Measurements from ENCODE around the gene KNDC1. TPM values are rescaled to one million over a fixed set of nuclear protein-coding genes. Genes with fewer than 3 reads are reported as not detected.
A peak's percentile ranks its signal among the peaks of the same experiment; 100 is the strongest.

Gene KNDC1
- total RNA-seq, 4 donors from 2014 or later = 0.27 to 1.7 TPM; not detected in 2

DNA sequence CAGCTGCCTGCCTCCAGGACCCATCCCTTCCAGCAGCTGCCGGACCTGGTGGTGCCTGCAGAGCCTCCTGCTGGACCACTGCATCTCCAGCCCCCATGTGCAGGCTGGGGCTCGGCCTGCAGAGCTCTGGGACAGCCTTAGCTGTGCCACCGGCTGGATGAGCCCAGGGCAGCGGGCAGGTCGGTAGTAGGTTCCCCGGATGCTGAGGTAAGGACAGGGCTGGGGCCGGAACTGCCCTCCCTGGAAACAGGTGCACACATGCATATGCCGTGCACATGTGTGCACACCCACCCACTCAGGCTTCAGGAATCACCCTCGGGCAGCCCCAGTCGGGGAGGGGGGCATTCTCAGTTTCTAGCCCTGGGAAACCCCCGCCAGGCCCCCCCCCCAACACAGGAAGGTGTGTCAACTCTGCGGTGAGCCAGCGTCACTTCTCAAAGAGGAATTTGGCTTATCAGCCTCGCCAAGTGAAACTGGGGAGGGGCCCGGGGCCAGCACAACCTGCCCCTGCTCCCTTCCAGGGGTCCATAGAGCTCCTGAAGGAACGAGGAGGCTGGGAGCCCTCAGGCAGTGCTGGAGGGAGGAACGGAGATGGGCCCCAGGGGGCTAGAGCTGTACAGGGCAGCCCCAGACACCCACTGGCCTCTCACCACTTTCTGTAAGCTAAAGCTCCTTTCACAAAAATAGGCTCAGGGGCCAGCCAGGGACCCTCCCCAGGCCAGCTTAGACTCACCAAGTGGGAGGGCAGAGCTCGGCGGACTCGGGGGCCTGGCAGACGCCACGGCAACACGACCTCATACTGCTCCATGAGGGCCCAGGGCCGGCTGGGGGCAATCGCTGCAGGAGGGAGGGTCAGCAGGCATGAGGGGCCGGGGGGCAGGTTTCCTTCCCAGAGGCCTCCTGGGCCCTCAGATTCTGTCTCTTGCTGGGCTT lies 115.0 kb downstream of the KNDC1 start:
- Histone ChIP-seq H3K4me3 (peak overlapping the region; percentile 41 to 61 (median 48)), H3K27ac (peak overlapping the region; percentile 42 to 85 (median 58)), H3K4me1 (peaks cover 0 to 51% (median 29%) of the 10 kb centered on the region in 4 donors), H3K36me3 (peaks cover 0 to 11% (median 0%) of the 10 kb centered on the region in 3 donors), H3K9me3 (no peaks in the 10 kb centered on the region), H3K27me3 (peaks cover 0 to 7% of the 10 kb centered on the region in 2 donors)
- peak in 2 of 3 donors; percentile 84 to 87 for DNase-seq
- TF ChIP-seq, protein P1, sequence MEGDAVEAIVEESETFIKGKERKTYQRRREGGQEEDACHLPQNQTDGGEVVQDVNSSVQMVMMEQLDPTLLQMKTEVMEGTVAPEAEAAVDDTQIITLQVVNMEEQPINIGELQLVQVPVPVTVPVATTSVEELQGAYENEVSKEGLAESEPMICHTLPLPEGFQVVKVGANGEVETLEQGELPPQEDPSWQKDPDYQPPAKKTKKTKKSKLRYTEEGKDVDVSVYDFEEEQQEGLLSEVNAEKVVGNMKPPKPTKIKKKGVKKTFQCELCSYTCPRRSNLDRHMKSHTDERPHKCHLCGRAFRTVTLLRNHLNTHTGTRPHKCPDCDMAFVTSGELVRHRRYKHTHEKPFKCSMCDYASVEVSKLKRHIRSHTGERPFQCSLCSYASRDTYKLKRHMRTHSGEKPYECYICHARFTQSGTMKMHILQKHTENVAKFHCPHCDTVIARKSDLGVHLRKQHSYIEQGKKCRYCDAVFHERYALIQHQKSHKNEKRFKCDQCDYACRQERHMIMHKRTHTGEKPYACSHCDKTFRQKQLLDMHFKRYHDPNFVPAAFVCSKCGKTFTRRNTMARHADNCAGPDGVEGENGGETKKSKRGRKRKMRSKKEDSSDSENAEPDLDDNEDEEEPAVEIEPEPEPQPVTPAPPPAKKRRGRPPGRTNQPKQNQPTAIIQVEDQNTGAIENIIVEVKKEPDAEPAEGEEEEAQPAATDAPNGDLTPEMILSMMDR (IDR thresholded peaks at IDR 0.05) = no peak
- TF ChIP-seq POLR2A (IDR thresholded peaks at IDR 0.05) = no peak

DNA sequence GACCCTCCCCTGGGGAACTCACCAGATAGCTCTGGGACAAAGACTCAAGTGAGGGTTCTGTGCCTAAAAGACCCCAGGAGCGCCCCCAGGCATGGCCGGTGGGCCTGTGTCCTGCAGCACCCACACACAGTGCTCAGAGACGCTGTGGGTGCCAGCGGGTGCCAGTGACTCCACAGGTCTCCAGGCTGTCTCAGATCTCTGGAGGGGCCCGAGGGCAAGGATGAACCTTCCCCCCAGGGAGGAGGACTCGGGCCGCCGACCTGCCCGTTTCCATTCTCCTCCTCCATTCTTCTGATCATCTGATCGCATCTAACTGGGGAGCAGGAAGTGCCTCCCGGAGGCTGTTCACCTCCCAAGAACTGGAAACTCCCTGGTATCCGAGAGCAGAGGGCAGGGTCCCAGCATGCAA lies 115.7 kb downstream of the KNDC1 start:
- Histone ChIP-seq H3K36me3 (peaks cover 0 to 18% (median 0%) of the 10 kb centered on the region in 3 donors), H3K27ac (peak overlapping the region; percentile 42 to 85 (median 58)), H3K4me3 (peak overlapping the region; percentile 41 to 61 (median 48))

More for the DNA sequence above, 115.7 kb downstream of the KNDC1 start:
- peak in 1 of 3 donors; percentile 49 for DNase-seq
- TF ChIP-seq, protein P1 (IDR thresholded peaks at IDR 0.05) = peak in 1 of 6 experiments; percentile 17
- no peak for TF ChIP-seq POLR2A (IDR thresholded peaks at IDR 0.05)
- peaks cover 0 to 51% (median 29%) of the 10 kb centered on the region in 4 donors for H3K4me1 ChIP-seq
- H3K9me3 ChIP-seq = no peaks in the 10 kb centered on the region
- H3K27me3 ChIP-seq = peaks cover 0 to 7% of the 10 kb centered on the region in 2 donors

Other genes starting within 250 kb of the KNDC1 start
- not detected for gene CFAP46, start 217.6 kb upstream of the KNDC1 start, total RNA-seq
- gene ADGRA1, start 72.3 kb upstream of the KNDC1 start, total RNA-seq = not detected
- not detected for gene UTF1, start 70.0 kb downstream of the KNDC1 start, total RNA-seq
- under 1 TPM in 1 of 4 donors, not detected in 3; 0.54 TPM for gene VENTX, start 77.6 kb downstream of the KNDC1 start, total RNA-seq
- 10 to 100 TPM in 1 of 4 donors, 1 to 10 TPM in 3; 5.4 to 12.4 (median 6.4) TPM for gene ADAM8, start 116.6 kb downstream of the KNDC1 start, total RNA-seq
- 10 to 100 TPM; 40.1 to 85.0 (median 67.8) TPM for gene TUBGCP2, start 148.7 kb downstream of the KNDC1 start, total RNA-seq
- 10 to 100 TPM; 25.7 to 42.9 (median 30.5) TPM for gene ZNF511, start 148.7 kb downstream of the KNDC1 start, total RNA-seq
- gene CALY, start 176.7 kb downstream of the KNDC1 start, total RNA-seq = 1 to 10 TPM in 2 of 4 donors, under 1 TPM in 1, not detected in 1; 0.88 to 1.6 (median 1.5) TPM
- gene PRAP1, start 187.2 kb downstream of the KNDC1 start, total RNA-seq = 1,000 to 10,000 TPM in 3 of 4 donors, 10 to 100 TPM in 1; 52.8 to 2,204 (median 1,384) TPM
- gene FUOM, start 197.8 kb downstream of the KNDC1 start, total RNA-seq = 100 to 1,000 TPM in 3 of 4 donors, 10 to 100 TPM in 1; 88.3 to 214 (median 163) TPM
- gene ECHS1, start 213.1 kb downstream of the KNDC1 start, total RNA-seq = 100 to 1,000 TPM in 3 of 4 donors, 10 to 100 TPM in 1; 87.5 to 211 (median 172) TPM
- gene PAOX, start 219.0 kb downstream of the KNDC1 start, total RNA-seq = 10 to 100 TPM; 19.8 to 53.7 (median 36.9) TPM
- 100 to 1,000 TPM in 3 of 4 donors, 10 to 100 TPM in 1; 44.7 to 110 (median 103) TPM for gene MTG1, start 233.9 kb downstream of the KNDC1 start, total RNA-seq

Measured in Peyer's patch (tissue), 4 donors.